NCI-H2081 treated with DMSO at 0.1 percent for 48 hours (cell line): ENCODE results near the gene NGEF.
"Not testable (repeated sequence)": the region's sequence is repeated elsewhere in the genome, so short reads cannot be mapped to it uniquely, and the experiment has no call there.

Experiments used
- DNase-seq: peaks from one replicate; lab custom pipeline; 2025; lab: John Stamatoyannopoulos, UW

NGEF gene

DNA sequence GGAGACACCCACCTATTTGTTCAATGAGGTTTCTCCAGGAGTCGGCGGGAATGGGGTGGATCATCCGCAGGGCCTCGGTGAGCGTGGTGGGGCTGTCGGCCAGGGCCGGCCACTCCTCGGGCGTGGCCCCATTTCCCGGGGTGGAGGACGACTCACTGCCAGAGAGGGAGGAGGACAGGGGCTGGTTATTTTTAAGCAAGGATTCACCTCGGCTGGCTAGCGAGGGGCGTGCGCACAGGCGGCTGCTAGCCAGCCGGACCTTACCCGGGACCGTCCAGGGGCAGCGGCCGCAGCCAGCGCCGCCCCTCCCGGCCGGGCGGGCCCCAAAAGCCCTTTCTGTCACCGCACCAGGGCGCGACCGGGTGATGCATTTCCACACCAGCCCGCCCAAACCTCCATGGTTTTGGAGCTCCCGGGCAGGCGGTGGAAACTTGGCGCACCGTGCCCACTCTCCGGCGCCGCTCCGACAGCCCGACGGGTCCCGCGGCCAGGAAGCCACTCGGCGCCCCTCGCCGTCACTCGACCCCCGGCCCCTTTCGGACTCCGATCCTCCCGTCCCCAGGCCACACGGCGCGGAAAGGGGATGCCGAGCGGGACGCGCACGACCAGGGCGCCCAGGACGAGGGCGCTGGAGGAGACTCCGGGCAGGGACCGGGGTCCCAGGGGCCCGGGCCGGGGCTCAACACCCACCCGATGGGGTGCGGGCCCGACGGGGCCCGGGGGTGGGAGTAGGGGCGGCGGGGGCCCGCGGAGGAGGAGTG, 85.8 kb downstream of the NGEF start:
- DNase-seq: no peak

GRCh38 chr2:232926431-232926939, 86.6 kb downstream of the NGEF start:
- no peak for DNase-seq

DNA sequence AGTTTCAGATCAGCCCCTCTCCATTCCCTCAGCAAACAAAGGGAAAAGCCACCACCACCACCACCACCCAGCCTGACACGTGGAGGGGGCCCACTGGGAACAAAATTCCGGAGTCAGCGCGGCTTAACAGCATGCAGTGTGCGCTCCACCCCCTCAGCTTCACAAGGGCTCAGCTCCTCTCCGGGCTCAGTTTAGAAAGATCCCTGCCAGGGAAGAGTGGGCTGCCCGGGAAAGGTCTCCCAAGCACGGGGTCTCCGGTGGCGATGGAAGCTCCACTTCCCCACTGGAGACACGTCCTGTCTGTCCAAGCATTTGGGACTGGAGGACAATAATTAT, 87.3 kb downstream of the NGEF start:
- DNase-seq: no peak

- no peak for DNase-seq
Measured at GRCh38 chr2:232925153-232925820, 87.8 kb downstream of the NGEF start.

DNA sequence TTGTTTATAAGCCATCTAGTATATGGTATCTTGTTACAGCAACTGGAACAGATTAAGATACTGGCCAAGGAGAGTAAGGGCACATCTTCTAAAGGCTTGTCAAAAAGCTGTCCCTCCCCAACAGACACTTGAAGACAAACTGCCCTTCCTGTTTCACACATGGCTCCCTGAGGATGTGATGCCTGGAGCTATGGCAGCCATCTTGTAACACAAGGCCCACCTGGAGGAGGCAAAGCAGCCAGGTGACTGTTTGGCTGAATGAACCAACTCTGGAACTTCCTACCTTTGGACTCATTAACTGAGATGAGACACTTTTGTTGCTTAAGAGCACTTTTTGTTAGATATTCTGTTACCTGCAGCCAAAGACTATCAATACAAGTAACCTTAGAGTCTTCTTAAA, 88.6 kb downstream of the NGEF start:
- DNase-seq: no peak

GRCh38 chr2:232920760-232921159, 92.3 kb downstream of the NGEF start:
- no peak for DNase-seq

DNA sequence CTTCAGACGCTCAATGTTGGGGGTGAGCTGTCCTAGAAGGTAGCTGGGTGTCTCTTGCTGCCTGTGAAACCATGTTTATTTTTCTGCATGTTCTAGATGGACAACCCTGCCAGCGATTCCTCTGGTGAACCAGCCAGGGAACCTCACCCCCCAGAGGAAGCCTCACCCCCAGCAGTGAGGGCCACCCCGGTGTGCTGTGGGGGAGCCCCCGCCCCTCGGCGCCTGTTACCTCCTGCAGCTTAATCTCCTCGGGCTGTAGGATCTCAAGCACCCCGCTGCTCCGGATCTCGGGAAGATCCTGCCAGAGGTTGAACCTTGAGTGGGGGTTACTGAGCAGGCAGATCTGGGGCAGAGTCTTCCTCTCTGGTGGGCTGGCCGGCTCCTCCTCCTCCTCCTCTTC, 93.0 kb downstream of the NGEF start:
- no peak for DNase-seq

GRCh38 chr2:232919141-232919540, 93.9 kb downstream of the NGEF start:
- DNase-seq: no peak

GRCh38 chr2:232913903-232914302, 99.2 kb downstream of the NGEF start:
- no peak for DNase-seq

- DNase-seq: no peak
Measured at GRCh38 chr2:232911712-232912277, 101.3 kb downstream of the NGEF start.

- DNase-seq: no peak
Measured at GRCh38 chr2:232910376-232910775, 102.7 kb downstream of the NGEF start.

GRCh38 chr2:232908695-232909094, 104.4 kb downstream of the NGEF start:
- DNase-seq: no peak

DNA sequence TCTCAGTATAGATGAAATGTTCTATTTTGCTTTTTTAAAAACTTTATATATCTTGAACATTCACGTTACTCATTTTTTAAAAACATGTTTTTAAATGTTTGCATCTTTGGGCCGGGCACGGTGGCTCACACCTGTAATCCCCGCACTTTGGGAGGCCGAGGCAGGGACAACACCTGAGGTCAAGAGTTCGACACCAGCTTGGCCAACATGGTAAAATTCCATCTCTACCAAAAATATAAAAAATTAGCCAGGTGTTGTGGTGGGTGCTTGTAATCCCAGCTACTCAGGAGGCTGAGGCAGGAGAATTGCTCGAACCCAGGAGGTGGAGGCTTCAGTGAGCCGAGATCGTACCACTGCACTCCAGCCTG, 105.4 kb downstream of the NGEF start:
- DNase-seq: not testable (repeated sequence)

GRCh38 chr2:232906867-232907717, 106.0 kb downstream of the NGEF start:
- peak; percentile 2 for DNase-seq

GRCh38 chr2:232903989-232904388, 109.1 kb downstream of the NGEF start:
- DNase-seq: no peak

GRCh38 chr2:232901736-232902578, 111.1 kb downstream of the NGEF start:
- no peak for DNase-seq

GRCh38 chr2:232900811-232901735, 112.0 kb downstream of the NGEF start:
- no peak for DNase-seq

DNA sequence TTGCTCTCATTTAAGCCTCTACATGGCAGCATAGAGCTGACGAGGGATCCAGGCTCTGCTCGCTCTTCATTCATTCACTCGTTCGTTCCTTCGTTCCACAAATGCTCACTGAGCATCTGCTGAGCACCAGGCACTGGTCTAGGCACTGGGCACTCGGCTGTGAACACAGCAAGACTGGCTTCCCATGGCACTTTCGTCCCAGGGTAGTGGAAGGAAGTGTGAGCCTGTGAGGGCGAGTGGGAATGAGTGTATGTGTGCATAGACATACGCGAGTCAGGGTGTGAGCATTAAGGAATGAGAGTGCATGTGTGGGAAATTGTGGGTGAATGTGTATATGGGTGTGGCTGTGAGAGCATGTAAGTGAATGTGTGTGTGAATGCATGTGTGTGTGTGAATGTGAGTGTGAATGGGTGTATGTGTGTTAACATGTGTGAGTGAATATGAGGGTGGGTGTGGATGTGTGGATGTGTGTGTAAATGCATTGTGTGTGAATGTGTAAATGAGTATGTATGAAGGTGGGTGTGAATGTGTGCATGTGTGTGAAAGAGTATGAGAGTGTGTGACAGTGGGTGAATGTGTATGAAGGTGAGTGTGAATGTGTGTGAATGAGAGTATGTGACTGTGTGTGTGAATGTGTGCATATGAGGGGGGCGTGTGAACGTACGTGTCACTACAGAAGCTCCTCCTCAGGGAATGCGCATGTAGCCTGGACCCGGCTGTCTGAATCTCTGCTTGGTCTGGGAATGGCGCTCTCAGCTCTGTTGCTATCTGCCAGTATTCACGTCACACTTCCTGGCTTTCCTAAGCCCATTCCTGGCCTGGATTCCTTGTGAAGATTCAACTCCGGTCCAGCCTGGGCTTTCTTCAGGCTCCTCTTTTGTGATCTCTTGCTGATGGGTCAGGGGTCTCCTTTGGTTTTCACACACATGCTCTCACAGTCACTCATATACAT, 114.2 kb downstream of the NGEF start:
- no peak for DNase-seq
